KOPT-K1 (cell line): Measurements from ENCODE around the gene UCN.
"Not testable (repeated sequence)": the region's sequence is repeated elsewhere in the genome, so short reads cannot be mapped to it uniquely, and the experiment has no call there.

Experiments used
- H3K27ac ChIP-seq: fragments of 200-600 bp; sonication (generic); 2 replicates; pipeline ENCODE4 v1.5.1; 2016; ENCODE audit warnings: antibody characterized with exemption, mild to moderate bottlenecking, low read depth, low read length; ENCODE audit not compliant: poor library complexity, severe bottlenecking
- H3K36me3 ChIP-seq: fragments of 200-600 bp; sonication (generic); 2 replicates; pipeline ENCODE4 v1.5.1; 2017; ENCODE audit warnings: antibody characterized with exemption, mild to moderate bottlenecking, low read length, moderate library complexity; ENCODE audit not compliant: insufficient read depth
- H3K9me3 ChIP-seq: fragments of 200-600 bp; sonication (generic); 2 replicates; pipeline ENCODE4 v1.5.1; 2017; ENCODE audit warnings: antibody characterized with exemption, low read length, mild to moderate bottlenecking; ENCODE audit not compliant: insufficient read depth, poor library complexity, severe bottlenecking

UCN gene

DNA sequence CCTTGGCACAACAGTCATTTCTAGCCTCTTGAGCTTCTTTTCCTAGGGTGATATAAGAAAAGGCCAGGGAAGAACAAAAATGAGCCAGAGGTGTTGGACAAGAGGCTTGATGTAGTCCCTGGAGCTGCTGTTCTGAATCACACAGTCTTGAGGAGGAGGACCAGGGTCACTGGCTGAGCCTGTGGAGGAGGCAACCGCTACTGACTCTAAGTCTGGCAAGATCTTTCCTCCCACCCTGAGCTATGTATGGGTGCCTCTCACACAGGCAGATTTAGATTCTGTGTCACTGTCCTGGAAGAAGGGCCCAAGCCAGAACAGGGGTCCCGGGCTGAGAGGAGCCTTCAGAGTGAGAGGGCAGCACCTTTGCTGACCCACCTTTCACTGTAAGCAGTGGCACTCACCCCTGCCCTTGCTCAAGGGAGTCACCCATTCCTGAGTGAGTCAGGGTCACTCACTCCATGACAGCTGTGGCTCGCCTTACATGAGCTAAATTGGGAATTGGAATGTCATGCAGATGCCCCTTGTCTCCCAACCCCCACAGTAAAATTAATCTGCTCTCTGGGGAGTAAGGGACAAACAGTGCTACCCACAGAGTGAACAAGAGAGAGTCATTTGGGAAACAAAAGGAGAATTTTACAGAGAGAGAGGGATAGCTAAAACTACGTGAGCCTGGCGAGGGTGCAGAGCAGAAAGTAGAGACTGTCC lies 26.2 kb downstream of the UCN start, which contains the start of gene TRIM54:
Gene TRIM54, plus strand, starts transcription at position 575 of the 705 bp plus-strand sequence. CDS start 303 bp downstream, outside the sequence.
- Histone ChIP-seq H3K36me3 (no peaks in the 10 kb centered on the region), H3K27ac (no peak within 1 kb of the TSS), H3K9me3 (no peaks in the 10 kb centered on the region)

DNA sequence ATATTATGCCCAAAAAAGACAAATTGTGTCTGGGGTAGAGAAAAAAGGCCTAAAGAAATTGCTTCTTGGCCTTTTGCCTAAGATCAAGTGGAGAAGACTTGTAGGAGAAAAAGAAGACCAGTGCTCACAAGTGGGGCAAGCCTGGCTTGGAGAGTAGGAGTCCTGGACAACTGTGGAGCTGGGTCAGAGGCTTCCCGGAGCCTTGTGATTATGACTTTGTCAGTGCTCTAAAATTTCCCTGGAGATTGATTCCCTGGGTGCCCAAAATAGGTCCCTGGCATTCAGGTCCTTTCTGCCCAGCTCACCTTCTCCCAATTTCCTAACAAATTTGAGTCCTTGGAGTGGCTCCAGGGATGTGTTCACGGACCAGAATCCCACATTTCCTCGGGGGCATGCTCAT lies 26.8 kb downstream of the UCN start:
- no peaks in the 10 kb centered on the region for H3K36me3 ChIP-seq
- H3K9me3 ChIP-seq = no peaks in the 10 kb centered on the region
- H3K27ac ChIP-seq = no peak overlapping the region

DNA sequence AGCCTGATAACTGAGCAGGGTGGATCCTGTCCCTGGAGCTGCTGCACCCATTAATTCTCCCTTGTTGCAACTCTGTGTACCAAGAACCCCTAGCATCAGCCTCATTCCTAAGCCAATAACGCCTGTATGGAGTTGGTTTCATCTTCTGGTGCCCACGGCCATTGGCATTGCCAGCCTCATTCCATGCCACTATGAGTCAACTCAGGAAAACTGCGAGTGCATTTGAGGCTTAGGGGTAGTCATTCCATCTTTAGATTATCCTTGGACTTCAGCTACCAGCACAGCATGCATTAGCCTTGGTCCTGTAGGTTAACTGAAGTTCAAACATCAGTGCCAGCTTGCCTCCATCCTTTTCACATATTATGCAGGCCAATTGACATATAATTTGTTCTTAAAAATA lies 27.4 kb downstream of the UCN start:
- Histone ChIP-seq H3K9me3 (no peaks in the 10 kb centered on the region), H3K27ac (no peak overlapping the region), H3K36me3 (no peaks in the 10 kb centered on the region)

DNA sequence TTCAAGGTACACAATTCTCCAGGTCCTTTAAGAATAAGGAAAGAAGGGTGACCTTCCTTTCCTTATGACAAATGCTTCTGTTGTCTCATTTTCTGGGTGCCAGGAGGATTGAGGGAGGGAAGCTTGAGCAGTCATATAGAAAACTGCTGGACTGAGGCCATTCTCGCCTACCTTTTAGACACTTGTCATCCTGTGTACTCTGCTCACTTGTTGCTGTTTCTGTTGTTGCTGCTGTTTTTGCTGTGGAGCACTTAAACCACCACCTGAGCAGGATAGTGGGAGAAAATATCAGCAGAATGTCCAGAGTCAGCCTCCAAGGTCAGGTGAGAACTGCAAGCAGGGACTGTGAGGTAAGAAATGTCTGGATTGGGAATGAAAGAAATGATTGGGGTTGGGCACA lies 30.2 kb downstream of the UCN start:
- no peak overlapping the region for H3K27ac ChIP-seq
- H3K36me3 ChIP-seq = no peaks in the 10 kb centered on the region
- no peaks in the 10 kb centered on the region for H3K9me3 ChIP-seq

DNA sequence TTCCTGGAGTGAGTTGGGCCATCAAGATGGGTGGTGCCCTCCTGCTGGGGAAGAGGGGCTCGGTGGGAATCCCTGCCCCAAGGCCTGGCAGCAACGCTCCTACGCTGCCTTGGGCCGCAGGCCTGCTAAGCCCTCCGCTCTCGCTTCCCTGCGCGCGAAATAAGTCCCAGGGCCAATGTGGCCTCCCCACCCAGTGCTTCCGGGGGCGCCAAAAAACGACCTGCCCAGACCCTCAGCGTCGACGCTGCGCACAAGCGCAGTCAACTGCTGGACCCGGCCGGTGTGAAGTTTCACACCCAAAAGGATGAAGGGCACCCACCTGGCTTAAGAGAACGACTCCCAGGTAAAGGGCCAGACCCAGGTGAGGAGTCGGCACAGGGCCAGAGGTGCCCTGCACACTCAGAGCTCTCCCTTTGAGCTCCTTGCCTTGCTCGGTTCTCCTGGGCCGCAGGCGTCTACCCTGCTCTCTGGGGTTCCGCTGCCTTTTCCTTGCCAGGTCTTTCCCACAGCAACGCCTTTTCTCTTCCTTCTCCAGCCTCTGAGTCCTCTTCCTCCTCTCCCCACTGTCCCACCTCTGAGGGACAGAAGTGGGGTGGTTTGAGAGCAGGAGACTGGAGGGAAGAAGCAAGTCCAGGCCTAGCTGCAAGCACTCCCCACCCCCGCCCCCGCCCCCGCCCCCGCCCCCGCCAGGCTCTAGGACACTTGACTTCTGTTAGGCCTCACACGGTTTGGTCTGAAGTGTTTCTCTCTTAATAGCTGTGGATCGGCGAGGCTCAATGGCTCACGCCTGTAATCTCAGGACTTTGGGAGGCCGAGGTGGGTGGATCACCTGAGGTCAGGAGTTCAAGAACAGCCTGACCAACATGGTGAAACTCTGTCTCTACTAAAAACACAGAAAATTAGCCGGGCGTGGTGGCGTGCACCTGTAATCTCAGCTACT lies 32.8 kb downstream of the UCN start, which contains the start of gene DNAJC5G:
Gene DNAJC5G, plus strand, starts transcription at position 223 of the 940 bp plus-strand sequence. CDS start 1,296 bp downstream, outside the sequence.
- Histone ChIP-seq H3K27ac (no peak within 1 kb of the TSS), H3K36me3 (no peaks in the 10 kb centered on the region), H3K9me3 (no peaks in the 10 kb centered on the region)

DNA sequence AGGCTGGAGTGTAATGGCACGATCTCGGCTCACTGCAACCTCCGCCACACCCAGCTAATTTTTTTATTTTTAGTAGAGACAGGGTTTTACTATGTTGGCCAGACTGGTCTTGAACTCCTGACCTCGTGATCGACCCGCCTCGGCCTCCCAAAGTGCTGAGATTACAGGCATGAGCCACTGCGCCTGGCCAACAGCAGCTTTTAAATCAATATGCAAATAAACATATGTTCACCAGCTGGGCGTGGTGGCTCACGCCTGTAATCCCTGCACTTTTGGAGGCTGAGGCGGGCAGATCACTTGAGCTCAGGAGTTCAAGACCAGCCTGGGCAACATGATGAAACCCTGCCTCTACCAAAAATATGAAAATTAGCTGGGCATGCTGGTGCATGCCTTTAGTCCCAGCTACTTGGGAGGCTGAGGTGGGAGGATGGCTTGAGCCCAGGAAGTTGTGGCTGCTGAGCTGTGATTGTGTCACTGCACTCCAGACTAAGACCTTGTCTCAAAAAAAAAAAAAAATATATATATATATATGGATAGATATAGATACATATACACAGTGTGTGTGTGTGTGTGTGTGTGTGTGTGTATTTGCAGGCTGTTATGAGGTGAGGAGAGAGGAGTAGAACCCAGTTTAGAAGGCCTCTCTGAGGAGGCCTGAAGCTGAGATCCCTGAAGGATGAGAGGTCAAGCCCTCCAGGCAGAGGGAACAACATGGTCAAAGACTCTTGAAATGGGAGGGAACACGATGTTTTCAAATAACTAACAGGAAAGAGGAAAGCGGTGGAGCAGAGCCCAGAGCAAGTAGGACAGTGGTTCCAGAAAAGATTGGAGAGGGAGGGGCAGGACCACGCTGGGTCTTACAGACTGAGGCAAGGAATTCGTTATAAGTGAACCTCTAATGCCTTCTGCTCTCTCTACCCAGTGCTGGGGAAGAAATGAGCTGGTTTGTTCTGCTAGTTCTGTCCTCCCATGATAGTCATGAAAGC lies 35.4 kb downstream of the UCN start:
- H3K27ac ChIP-seq, H3K9me3 ChIP-seq, H3K36me3 ChIP-seq: not testable (repeated sequence)

DNA sequence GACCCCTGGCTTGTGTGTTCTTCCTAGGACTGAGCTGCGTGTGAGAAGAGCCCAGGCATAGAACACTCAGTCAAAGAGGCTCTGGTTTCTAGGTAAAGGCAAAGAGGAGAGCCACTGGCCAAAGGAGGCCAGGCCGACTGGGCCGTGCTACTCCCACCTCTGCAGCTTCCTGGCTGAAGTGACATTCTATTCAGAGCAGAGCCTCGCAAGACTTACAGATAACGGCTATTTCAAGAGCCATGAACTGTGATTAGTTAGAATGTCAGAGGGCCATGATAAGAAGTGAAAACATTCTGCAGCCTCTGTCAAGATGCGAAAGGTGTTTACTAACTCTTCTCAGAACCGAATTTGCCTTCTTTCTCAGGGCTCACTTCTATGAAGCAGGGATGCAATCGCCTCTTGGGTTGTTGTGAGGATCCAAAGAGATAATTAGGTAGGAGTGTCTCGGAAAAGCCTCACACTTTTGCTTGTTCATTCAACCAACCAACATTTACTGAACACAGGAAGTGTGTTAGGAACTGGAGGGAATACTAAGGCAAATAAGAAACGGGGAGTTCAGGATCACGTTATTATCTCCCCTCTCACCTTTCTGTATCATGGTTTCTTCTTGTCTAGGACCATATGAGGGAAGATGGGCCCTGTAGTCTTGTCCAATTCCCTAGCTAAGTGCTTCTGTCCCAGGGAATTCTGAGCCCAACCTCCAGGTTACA lies 36.5 kb downstream of the UCN start:
- Histone ChIP-seq H3K9me3 (no peaks in the 10 kb centered on the region), H3K36me3 (no peaks in the 10 kb centered on the region), H3K27ac (no peak overlapping the region)

DNA sequence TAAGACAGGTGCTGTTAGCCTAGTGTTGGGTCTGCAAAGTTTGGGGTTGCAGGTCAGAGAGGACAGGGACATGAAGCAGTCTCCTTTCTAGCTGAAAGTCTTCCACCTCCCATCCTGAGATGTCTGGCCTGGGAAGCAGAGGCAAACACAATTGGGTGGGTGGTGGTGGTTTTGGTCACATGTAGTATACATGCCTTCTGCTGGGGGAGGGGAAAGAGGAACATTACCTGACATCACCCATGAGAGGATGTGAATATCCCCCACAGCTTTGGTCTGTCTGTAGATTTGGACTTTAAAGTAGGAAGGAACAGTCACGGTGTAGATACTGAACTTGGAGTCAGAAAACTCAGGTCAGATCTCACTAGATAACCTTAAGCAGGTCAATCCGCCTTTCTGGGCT lies 37.6 kb downstream of the UCN start:
- Histone ChIP-seq H3K36me3 (no peaks in the 10 kb centered on the region), H3K27ac (no peak overlapping the region), H3K9me3 (no peaks in the 10 kb centered on the region)

DNA sequence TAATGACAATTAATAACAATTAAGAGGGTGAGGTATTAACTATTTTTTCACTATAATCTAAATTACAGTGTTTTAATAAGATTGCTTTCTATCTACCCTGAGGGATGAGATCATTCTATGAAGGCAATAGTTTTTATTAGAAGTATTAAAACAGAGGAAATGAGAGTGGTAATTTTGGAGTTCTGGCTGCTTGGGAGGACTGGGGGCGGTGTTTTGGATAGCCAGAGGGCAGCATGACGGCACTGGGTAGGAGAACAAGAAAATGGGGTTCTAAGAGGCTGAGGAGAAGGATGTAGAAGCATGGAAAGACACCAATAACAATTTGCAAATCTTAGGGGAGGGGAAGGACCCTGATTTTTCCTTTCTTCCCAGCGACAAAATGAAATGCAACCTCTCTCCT lies 38.1 kb downstream of the UCN start:
- Histone ChIP-seq H3K9me3 (no peaks in the 10 kb centered on the region), H3K27ac (no peak overlapping the region), H3K36me3 (no peaks in the 10 kb centered on the region)

DNA sequence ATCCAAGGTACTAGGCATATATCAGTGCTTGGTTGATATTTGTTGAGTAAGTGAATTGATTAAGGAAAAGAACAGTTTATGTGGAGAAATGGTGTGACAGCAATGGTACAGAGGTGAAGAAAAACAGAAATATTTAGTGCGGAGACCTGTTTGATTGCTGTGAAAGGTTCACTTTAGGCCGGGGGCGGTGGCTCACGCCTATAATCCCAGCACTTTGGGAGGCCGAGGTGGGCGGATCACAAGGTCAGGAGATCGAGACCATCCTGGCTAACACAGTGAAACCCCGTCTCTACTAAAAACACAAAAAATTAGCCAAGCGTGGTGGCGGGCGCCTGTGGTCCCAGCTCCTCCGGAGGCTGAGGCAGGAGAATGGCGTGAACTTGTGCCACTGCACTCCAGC lies 39.9 kb downstream of the UCN start:
- H3K36me3 ChIP-seq, H3K27ac ChIP-seq, H3K9me3 ChIP-seq: not testable (repeated sequence)

DNA sequence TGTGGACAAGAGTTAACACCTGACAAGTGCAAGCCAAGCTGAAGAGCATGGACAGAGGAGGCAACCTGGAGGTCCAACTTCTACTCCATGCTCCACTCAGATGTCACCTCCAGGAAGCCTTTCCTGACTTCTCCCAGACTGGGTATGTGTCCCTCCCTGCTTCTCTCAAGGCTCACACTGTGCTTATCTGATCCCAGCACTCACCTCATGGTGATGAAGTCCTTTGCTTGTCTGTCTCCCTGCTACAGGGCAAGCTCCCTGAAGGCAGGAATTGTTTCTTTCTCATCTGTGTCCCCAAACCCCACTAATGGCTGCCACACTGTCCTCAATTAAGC lies 42.7 kb downstream of the UCN start:
- no peak overlapping the region for H3K27ac ChIP-seq
- H3K9me3 ChIP-seq = no peaks in the 10 kb centered on the region
- no peaks in the 10 kb centered on the region for H3K36me3 ChIP-seq

DNA sequence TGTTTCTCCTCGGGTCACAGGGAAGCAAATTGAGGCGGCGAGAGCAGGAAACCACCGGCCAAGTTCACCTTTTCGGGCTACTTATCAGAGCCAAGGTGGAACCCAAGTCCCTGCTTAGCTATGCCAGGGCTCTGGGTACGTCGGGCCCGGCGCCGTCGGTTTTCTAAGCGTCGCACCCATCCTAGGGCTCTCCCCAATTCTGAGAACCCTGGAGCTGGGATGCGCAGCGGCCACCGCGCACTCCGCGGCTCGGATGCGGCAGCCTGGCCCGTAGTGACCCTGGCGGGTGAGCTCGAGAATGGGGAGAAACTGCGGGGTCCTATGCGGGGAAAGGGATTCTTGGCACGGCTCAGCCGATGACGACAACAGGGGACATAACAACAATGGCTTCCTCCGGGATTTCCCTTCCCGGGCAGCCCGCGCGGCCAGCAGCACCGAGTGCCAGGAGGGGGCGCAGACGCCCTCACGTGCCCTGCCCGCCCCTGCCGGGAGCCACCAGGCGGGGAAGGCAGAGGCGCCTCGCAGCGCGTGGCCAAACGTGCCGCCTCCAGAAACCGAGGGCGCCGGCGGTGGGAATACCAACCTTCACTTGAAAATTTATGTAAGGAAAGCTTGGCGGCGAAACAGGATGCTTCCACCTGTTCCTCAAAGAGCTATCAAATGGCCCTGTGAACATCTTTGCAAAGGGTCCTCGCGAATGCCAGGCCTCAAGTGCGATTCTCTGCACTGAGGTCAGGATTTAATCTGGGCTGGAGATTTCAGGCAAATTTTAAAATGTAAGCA lies 43.3 kb downstream of the UCN start:
- no peak overlapping the region for H3K27ac ChIP-seq
- no peaks in the 10 kb centered on the region for H3K36me3 ChIP-seq
- no peaks in the 10 kb centered on the region for H3K9me3 ChIP-seq

DNA sequence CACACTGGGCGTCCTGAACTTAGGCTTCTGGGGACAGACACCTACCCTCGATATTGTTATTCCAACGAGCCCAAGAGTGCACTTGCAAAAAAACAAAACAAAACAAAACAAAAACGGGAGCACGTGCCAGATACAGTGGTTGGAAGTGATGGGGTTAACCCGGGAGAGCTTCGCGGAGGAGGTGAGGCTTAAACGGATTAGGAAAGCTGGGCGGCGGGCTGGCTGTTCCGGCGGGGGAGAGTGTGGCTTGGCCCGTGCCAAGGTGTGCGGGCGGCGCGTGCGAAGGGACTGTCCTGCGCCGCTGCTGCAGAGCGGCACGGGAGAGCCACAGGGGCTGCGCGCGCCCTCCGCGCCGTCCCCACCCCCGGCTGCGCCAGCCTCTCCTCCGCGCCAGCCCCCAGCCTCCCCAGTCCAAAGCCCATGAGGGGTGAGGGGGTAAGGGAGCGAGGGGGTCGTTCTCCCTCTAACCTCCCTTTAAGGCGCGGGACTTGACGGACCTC lies 43.9 kb downstream of the UCN start:
- no peaks in the 10 kb centered on the region for H3K36me3 ChIP-seq
- H3K27ac ChIP-seq = no peak overlapping the region
- no peaks in the 10 kb centered on the region for H3K9me3 ChIP-seq
